Astrocyte (in vitro differentiated cells and primary cell): ENCODE results near the gene GLB1L2. TPM values are rescaled to one million over a fixed set of nuclear protein-coding genes. Genes with fewer than 3 reads are reported as not detected.

Experiments used
- DNase-seq: peaks from one replicate; pipeline ENCODE4 v3.0.0-alpha.2; 2010; ENCODE audit warnings: low read depth
- FAIRE-seq: peaks from 2 replicates; lab custom pipeline; 2011; peaks lifted over from hg19 to GRCh38; lab: Jason Lieb, UNC
- H2AFZ ChIP-seq: 2 replicates; pipeline ENCODE4 v1.6.0; 2012; ENCODE audit warnings: low read depth, low read length, inconsistent platforms
- H3K27ac ChIP-seq: 2 replicates; pipeline ENCODE4 v1.5.1; 2011; ENCODE audit warnings: low read depth, low read length, inconsistent platforms
- H3K27me3 ChIP-seq: 2 replicates; pipeline ENCODE4 v1.6.0; 2011; ENCODE audit warnings: low read length, inconsistent platforms; ENCODE audit not compliant: insufficient read depth
- H3K36me3 ChIP-seq: 2 replicates; pipeline ENCODE4 v1.5.1; 2011; ENCODE audit warnings: low read length, inconsistent platforms; ENCODE audit not compliant: insufficient read depth
- H3K4me1 ChIP-seq: 2 replicates; pipeline ENCODE4 v1.5.1; 2011; ENCODE audit warnings: low read length, inconsistent platforms; ENCODE audit not compliant: insufficient read depth
- H3K4me2 ChIP-seq: 2 replicates; pipeline ENCODE4 v1.6.0; 2012; ENCODE audit warnings: low read length, inconsistent platforms
- H3K4me3 ChIP-seq: 2 replicates; pipeline ENCODE4 v1.5.1; 2011; ENCODE audit warnings: low read depth, mild to moderate bottlenecking, low read length, inconsistent platforms; ENCODE audit not compliant: insufficient read depth
- H3K79me2 ChIP-seq: 2 replicates; pipeline ENCODE4 v1.6.0; 2012; ENCODE audit warnings: mild to moderate bottlenecking, low read length, inconsistent platforms; ENCODE audit not compliant: insufficient read depth
- H3K9ac ChIP-seq: 2 replicates; pipeline ENCODE4 v1.6.0; 2012; ENCODE audit warnings: mild to moderate bottlenecking, low read length, inconsistent platforms
- H3K9me3 ChIP-seq: 2 replicates; pipeline ENCODE4 v1.5.1; 2012; ENCODE audit warnings: low read depth, mild to moderate bottlenecking, low read length, inconsistent platforms; ENCODE audit not compliant: insufficient read depth
- H4K20me1 ChIP-seq: 2 replicates; pipeline ENCODE4 v1.6.0; 2012; ENCODE audit warnings: low read length, inconsistent platforms; ENCODE audit not compliant: insufficient read depth
- H3K27ac Mint-ChIP-seq: one replicate; pipeline ENCODE4 v1.8.0; 2021; ENCODE audit warnings: mild to moderate bottlenecking, mixed read lengths; ENCODE audit not compliant: unreplicated experiment
- H3K27me3 Mint-ChIP-seq: one replicate; pipeline ENCODE4 v1.8.0; 2021; ENCODE audit warnings: low read depth, mixed read lengths; ENCODE audit not compliant: unreplicated experiment
- H3K36me3 Mint-ChIP-seq: one replicate; pipeline ENCODE4 v1.8.0; 2021; ENCODE audit warnings: low read depth, mixed read lengths; ENCODE audit not compliant: unreplicated experiment
- H3K4me1 Mint-ChIP-seq: one replicate; pipeline ENCODE4 v1.8.0; 2021; ENCODE audit warnings: low read depth, mixed read lengths; ENCODE audit not compliant: unreplicated experiment
- H3K4me3 Mint-ChIP-seq: one replicate; pipeline ENCODE4 v1.8.0; 2021; ENCODE audit warnings: mild to moderate bottlenecking, moderate library complexity, mixed read lengths; ENCODE audit not compliant: unreplicated experiment
- H3K9me3 Mint-ChIP-seq: one replicate; pipeline ENCODE4 v1.8.0; 2021; ENCODE audit warnings: mild to moderate bottlenecking, mixed read lengths; ENCODE audit not compliant: unreplicated experiment
- EZH2 ChIP-seq: IDR thresholded peaks from 2 replicates; pipeline ENCODE4 v1.6.1; 2012; ENCODE audit warnings: mild to moderate bottlenecking, low read length, inconsistent platforms; ENCODE audit not compliant: insufficient read depth
- total RNA-seq: library from RNA; stranded (reverse); gene quantifications from 2 replicates; pipeline ENCODE4 v1.2.1, GENCODE V29; 2021
- TF ChIP-seq, protein P1 (sequence below): IDR thresholded peaks from 2 replicates; pipeline ENCODE4 v1.5.1; 2011; ENCODE audit warnings: low read depth, mild to moderate bottlenecking, inconsistent platforms, low read length, moderate library complexity; ENCODE audit not compliant: insufficient read depth

The GLB1L2 gene
- total RNA-seq, 1 donor from 2014 or later, result 2.8 TPM

DNA sequence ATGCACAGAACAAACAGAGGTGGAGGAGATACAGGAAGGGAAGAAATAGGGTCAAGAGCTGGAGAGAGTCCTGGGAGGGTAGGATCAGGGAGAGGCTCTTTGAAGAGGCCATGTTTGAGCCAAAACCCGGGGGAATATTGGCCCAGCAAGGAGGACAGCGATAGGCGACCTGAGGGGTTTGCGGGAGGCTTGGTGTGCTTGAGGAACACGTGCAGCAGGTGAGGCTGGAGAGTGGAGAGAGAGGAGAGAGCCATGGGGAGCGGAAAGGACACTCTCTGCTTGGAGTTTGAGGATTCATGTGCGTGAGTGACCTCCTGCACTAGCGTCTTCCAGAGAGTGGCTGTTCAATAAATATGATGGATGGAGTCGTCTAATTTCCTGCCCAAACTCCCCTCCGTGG, 84.9 kb downstream of the GLB1L2 start:
- Histone ChIP-seq H3K36me3 (no peaks in the 10 kb centered on the region), H3K4me2 (no peak overlapping the region), H2AFZ (no peak overlapping the region), H4K20me1 (no peaks in the 10 kb centered on the region), H3K79me2 (no peaks in the 10 kb centered on the region), H3K9ac (no peak overlapping the region), H3K27ac (no peak overlapping the region), H3K4me1 (no peaks in the 10 kb centered on the region), H3K27me3 (peaks cover 14% of the 10 kb centered on the region), H3K4me3 (no peak overlapping the region), H3K9me3 (no peaks in the 10 kb centered on the region)
- DNase-seq, result no peak
- no peak for TF ChIP-seq EZH2
- TF ChIP-seq, protein P1, sequence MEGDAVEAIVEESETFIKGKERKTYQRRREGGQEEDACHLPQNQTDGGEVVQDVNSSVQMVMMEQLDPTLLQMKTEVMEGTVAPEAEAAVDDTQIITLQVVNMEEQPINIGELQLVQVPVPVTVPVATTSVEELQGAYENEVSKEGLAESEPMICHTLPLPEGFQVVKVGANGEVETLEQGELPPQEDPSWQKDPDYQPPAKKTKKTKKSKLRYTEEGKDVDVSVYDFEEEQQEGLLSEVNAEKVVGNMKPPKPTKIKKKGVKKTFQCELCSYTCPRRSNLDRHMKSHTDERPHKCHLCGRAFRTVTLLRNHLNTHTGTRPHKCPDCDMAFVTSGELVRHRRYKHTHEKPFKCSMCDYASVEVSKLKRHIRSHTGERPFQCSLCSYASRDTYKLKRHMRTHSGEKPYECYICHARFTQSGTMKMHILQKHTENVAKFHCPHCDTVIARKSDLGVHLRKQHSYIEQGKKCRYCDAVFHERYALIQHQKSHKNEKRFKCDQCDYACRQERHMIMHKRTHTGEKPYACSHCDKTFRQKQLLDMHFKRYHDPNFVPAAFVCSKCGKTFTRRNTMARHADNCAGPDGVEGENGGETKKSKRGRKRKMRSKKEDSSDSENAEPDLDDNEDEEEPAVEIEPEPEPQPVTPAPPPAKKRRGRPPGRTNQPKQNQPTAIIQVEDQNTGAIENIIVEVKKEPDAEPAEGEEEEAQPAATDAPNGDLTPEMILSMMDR, result no peak
- H3K4me3 Mint-ChIP-seq, result no peak overlapping the region
- FAIRE-seq, result no peak
- H3K9me3 Mint-ChIP-seq, result peaks cover 3% of the 10 kb centered on the region
- H3K27ac Mint-ChIP-seq, result no peak overlapping the region
- H3K36me3 Mint-ChIP-seq, result no peaks in the 10 kb centered on the region
- peaks cover 2% of the 10 kb centered on the region for H3K4me1 Mint-ChIP-seq
- peaks cover 52% of the 10 kb centered on the region for H3K27me3 Mint-ChIP-seq

DNA sequence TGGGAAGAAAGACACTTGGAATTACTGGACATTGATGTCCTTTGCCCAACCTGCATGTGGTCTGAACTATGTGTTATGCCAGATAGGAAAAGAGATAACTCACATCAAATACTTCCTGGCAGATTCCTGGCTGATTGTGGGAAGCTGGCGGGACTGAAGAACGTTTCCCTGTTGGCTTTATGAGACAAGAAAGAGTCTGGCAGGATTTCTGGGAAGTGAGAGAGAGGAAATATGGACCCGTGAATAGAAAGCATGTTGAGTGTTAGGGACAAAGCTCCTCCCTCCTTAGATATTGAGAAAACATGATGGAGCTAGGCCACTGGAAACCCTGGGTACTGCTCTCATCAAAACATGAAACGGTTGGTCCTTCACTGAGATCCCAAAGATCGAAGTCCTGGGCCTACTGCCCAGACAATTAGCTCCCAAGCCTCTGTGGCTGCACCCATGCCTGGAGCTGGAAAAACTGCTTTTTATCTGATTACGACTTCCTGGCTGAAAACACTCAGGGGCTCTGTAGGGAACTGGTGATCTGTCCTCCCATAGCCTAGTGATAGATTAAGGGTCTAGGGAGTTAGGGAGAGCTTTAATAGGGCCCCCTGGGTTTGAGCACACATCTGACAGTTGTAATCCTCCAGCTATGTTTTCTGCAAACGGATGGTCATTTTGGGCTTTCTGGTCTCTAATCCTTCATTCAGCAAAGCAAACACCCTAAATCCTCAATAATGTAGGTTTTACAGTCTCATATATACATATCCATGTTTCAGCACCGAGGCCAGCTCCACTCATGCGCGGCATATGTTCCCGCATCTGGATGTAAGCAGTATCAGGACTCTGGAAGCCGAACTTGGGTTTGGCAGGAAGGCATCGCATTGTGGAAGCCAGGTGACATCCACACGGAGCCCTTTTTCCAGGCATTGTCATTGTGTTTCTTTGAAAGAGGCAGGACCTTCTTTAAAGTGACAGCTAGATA, 86.4 kb downstream of the GLB1L2 start:
- Histone ChIP-seq H3K4me2 (no peak overlapping the region), H3K79me2 (no peaks in the 10 kb centered on the region), H3K4me3 (no peak overlapping the region), H3K27ac (no peak overlapping the region), H3K9me3 (no peaks in the 10 kb centered on the region), H3K4me1 (no peaks in the 10 kb centered on the region), H3K27me3 (peaks cover 14% of the 10 kb centered on the region), H3K9ac (no peak overlapping the region), H4K20me1 (no peaks in the 10 kb centered on the region), H3K36me3 (no peaks in the 10 kb centered on the region), H2AFZ (no peak overlapping the region)
- Mint-ChIP-seq H3K27ac (no peak overlapping the region), H3K27me3 (peaks cover 58% of the 10 kb centered on the region), H3K36me3 (no peaks in the 10 kb centered on the region), H3K9me3 (peaks cover 3% of the 10 kb centered on the region), H3K4me3 (no peak overlapping the region), H3K4me1 (peaks cover 2% of the 10 kb centered on the region)
- FAIRE-seq, result no peak
- no peak for DNase-seq
- TF ChIP-seq, protein P1, result no peak
- no peak for TF ChIP-seq EZH2

DNA sequence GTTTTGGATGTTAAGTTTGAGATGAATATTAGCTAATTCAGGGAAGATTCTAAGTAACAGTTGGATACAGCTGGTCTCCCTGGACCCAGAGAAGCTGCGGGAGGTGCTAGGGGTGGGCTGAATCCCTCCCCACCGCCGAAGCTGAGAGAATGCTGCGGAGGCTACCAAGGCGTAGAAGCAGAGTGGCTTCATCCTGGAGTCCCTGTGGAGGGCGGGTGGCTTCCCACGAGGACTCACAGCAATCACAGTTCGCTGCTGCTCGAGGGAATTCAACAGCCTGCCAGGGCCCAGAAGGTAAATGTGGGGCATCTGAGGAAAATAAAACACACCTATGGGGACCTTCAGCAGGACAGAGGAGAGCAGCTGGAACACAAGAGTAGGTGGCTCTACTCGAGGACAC, 91.3 kb downstream of the GLB1L2 start:
- peaks cover 4% of the 10 kb centered on the region for H3K4me1 Mint-ChIP-seq
- no peaks in the 10 kb centered on the region for H3K36me3 ChIP-seq
- no peaks in the 10 kb centered on the region for H3K36me3 Mint-ChIP-seq
- H3K27ac ChIP-seq, result no peak overlapping the region
- H3K4me3 Mint-ChIP-seq, result no peak overlapping the region
- no peak overlapping the region for H3K27ac Mint-ChIP-seq
- no peak overlapping the region for H3K4me2 ChIP-seq
- H2AFZ ChIP-seq, result no peak overlapping the region
- H3K4me1 ChIP-seq, result no peaks in the 10 kb centered on the region
- H3K9me3 Mint-ChIP-seq, result peaks cover 3% of the 10 kb centered on the region
- no peaks in the 10 kb centered on the region for H3K9me3 ChIP-seq
- H3K27me3 Mint-ChIP-seq, result peaks cover 44% of the 10 kb centered on the region
- FAIRE-seq, result no peak
- no peak overlapping the region for H3K4me3 ChIP-seq
- no peaks in the 10 kb centered on the region for H3K79me2 ChIP-seq
- no peaks in the 10 kb centered on the region for H4K20me1 ChIP-seq
- no peaks in the 10 kb centered on the region for H3K27me3 ChIP-seq
- TF ChIP-seq, protein P1, result no peak
- TF ChIP-seq EZH2, result no peak
- H3K9ac ChIP-seq, result no peak overlapping the region
- no peak for DNase-seq
